Measurements from ENCODE around the gene ELMO2. TPM values are rescaled to one million over a fixed set of nuclear protein-coding genes. Genes with fewer than 3 reads are reported as not detected.
A peak's percentile ranks its signal among the peaks of the same experiment; 100 is the strongest.

The ELMO2 gene, protein sequence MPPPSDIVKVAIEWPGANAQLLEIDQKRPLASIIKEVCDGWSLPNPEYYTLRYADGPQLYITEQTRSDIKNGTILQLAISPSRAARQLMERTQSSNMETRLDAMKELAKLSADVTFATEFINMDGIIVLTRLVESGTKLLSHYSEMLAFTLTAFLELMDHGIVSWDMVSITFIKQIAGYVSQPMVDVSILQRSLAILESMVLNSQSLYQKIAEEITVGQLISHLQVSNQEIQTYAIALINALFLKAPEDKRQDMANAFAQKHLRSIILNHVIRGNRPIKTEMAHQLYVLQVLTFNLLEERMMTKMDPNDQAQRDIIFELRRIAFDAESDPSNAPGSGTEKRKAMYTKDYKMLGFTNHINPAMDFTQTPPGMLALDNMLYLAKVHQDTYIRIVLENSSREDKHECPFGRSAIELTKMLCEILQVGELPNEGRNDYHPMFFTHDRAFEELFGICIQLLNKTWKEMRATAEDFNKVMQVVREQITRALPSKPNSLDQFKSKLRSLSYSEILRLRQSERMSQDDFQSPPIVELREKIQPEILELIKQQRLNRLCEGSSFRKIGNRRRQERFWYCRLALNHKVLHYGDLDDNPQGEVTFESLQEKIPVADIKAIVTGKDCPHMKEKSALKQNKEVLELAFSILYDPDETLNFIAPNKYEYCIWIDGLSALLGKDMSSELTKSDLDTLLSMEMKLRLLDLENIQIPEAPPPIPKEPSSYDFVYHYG
- total RNA-seq, result 45.4 and 48.4 TPM in 2 replicates

DNA sequence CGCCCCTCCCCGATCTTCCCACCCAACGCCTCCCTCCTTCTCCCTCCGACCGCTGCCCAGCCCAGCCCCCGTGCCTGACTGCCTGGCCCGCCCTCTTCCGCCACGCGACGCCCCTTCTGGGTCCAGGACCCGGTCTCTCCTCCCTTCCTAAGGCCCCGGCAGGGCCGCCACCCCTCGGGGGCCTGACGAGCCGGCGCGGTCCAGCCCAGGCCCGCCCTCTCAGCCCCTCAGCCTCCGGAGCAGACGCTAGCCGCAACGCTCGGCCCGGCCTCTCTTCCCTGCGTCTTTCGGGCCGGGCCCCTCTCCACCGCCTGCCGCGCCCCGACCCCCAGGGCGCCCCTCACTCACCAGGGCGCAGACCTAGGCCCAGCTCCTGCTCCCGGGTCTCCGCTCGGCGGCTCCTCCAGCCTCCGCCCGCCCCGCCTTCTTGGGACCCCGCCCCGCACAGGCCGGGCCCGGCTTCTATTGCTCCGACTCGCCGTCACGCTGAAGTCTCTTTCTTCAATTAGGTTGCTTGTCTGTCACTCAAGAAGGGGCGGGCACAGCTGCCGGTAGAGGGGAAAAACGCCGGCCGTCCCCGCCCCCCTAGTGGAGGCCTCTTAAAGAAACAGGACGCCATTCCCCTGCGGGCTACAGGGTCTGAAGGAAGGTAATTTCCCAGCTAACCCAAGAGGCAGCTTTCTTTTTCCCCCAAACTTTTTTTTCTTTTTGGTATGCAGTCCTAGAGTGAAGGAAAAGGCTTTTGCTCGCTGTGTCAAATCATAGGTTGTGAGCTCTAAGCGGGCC is at the start of gene ELMO2:
TSS of gene ELMO2 (minus strand) at position 416 of the 786 bp plus-strand sequence. CDS start 12,133 bp downstream, outside the sequence.
- TF ChIP-seq, protein P1, sequence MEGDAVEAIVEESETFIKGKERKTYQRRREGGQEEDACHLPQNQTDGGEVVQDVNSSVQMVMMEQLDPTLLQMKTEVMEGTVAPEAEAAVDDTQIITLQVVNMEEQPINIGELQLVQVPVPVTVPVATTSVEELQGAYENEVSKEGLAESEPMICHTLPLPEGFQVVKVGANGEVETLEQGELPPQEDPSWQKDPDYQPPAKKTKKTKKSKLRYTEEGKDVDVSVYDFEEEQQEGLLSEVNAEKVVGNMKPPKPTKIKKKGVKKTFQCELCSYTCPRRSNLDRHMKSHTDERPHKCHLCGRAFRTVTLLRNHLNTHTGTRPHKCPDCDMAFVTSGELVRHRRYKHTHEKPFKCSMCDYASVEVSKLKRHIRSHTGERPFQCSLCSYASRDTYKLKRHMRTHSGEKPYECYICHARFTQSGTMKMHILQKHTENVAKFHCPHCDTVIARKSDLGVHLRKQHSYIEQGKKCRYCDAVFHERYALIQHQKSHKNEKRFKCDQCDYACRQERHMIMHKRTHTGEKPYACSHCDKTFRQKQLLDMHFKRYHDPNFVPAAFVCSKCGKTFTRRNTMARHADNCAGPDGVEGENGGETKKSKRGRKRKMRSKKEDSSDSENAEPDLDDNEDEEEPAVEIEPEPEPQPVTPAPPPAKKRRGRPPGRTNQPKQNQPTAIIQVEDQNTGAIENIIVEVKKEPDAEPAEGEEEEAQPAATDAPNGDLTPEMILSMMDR (IDR thresholded peaks at IDR 0.05; ENCODE audit: insufficient read depth, low read depth, low read length), result peak; percentile 36

DNA sequence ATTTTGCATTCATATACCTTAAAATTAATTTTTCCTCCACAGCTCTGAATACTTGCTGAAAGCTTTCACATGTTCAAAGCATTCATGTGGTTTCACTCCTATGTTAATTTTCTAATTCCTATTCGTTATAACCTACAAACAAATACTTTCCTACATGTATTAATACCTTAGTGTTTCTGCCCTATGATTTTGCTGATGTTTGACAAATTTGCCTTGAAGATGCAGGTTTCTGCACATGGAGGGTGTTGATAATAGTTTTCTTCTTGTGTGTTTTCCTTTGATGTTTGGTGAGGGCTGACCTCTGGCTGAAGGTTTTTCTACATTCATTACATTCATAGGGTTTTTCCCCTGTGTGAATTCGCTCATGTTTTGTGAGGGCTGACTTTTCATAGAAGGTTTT is 49.3 kb upstream of the ELMO2 start:
- TF ChIP-seq, protein P1 (IDR thresholded peaks at IDR 0.05; ENCODE audit: insufficient read depth, low read depth, low read length), result no peak

More for the DNA sequence above, at the start of gene ELMO2:
- H3K4me3 ChIP-seq (ENCODE audit: low read depth, low read length), result peak within 1 kb of the TSS; percentile 82
- DNase-seq (ENCODE audit: low read depth), result peak; percentile 98

DNA sequence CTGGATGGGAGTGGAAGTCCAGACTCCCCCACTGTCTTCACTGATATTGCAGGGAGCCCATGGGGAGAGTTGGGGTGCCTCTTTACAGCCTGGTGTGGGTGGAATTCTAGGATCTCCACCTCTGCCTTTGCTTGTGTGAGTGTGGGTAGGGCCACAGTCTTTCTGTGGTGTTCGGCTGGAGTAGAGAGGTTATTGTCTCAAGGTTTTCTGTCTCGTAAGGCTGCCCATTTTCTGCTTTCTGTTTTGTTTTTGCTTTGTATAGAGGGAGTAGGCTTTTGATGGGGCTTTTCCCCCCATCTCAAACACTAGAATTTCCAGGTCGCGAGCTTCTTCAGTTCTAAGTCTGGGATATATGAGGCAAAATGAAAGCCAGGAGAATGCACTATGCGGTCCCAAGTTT is 40.4 kb upstream of the ELMO2 start:
- DNase-seq (ENCODE audit: low read depth), result no peak
- no peak overlapping the region for H3K4me3 ChIP-seq (ENCODE audit: low read depth, low read length)
- TF ChIP-seq, protein P1 (IDR thresholded peaks at IDR 0.05; ENCODE audit: insufficient read depth, low read depth, low read length), result no peak

More for the DNA sequence above, 49.3 kb upstream of the ELMO2 start:
- no peak overlapping the region for H3K4me3 ChIP-seq (ENCODE audit: low read depth, low read length)
- DNase-seq (ENCODE audit: low read depth), result no peak

DNA sequence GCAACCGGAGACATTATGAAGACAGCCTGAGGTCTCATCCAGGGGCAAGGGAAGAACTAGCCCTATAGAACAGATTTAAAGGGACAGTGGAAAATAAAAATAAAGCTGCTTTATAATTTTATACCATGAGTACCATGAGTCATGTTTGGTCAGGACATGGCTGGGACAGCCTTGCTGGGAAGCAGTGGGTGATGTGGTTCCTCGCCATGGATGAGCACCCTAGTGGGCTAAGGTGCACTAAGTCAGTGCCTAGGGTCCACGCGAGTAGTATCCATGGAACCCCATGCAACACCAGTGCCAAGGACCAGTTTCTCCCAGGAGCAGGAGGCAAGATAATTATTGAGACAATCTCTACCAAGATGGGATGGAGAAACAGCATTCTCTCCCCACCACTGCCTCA is 33.4 kb upstream of the ELMO2 start:
- no peak for DNase-seq (ENCODE audit: low read depth)
- no peak overlapping the region for H3K4me3 ChIP-seq (ENCODE audit: low read depth, low read length)
- TF ChIP-seq, protein P1 (IDR thresholded peaks at IDR 0.05; ENCODE audit: insufficient read depth, low read depth, low read length), result no peak

DNA sequence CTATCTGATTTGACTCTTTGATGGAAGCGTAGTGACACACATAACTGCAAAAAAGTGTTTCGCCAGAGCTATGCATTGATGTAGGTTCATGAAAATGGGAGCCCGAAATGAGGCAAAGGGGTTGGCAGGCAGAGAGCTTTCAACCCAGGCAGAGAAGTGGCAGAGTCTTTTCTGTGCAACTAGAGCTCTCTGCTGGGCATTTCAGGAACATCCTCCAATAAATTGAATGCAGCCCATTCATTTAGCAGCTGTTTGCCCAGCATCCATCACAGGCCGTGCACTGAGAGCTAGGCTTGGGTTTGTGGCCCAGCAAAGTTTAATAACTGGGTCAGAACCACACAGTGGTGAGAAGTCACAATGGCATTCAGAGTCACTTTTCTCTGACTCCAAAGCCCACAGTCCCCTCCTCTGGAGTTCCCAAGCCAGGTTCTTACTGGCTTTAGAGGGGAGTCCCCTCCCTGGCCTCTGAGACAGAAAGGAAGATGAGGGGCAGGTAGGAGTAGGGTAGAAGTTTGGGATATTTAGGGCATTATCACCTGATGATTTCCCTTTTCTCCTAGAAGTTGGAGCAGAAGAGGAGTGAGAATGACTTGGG is 31.8 kb upstream of the ELMO2 start:
- DNase-seq (ENCODE audit: low read depth), result peak; percentile 26
- no peak overlapping the region for H3K4me3 ChIP-seq (ENCODE audit: low read depth, low read length)
- TF ChIP-seq, protein P1 (IDR thresholded peaks at IDR 0.05; ENCODE audit: insufficient read depth, low read depth, low read length), result peak; percentile 50

DNA sequence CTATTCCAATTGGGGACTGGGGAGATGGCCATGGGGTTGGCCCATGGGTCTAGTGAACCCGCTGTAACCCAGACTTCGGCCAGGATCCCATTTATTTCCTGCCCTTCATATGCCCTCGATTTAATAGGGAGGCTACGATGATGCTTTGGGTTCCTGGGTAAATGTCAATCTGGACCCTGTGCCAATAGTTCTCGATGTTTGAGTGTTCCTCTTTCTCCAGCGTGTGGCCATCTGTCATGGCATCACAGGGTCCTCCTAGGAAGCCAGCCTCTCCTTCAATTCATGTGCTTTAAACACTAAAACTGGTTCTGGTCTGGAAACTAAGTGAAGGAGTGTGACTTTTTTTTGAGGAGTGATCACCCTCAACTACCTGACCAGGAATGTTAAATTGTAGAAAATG is 28.7 kb upstream of the ELMO2 start:
- no peak overlapping the region for H3K4me3 ChIP-seq (ENCODE audit: low read depth, low read length)
- TF ChIP-seq, protein P1 (IDR thresholded peaks at IDR 0.05; ENCODE audit: insufficient read depth, low read depth, low read length), result no peak

More for the DNA sequence above, 28.7 kb upstream of the ELMO2 start:
- DNase-seq (ENCODE audit: low read depth), result no peak
